ENCODE measurements around the gene MPP7. TPM values are rescaled to one million over a fixed set of nuclear protein-coding genes. Genes with fewer than 3 reads are reported as not detected.

The MPP7 gene
- total RNA-seq, 3 donors from 2014 or later (not counting 1 experiment from before 2014, with no cell fraction given), result 11.5 to 21.0 (median 19.1) TPM

DNA sequence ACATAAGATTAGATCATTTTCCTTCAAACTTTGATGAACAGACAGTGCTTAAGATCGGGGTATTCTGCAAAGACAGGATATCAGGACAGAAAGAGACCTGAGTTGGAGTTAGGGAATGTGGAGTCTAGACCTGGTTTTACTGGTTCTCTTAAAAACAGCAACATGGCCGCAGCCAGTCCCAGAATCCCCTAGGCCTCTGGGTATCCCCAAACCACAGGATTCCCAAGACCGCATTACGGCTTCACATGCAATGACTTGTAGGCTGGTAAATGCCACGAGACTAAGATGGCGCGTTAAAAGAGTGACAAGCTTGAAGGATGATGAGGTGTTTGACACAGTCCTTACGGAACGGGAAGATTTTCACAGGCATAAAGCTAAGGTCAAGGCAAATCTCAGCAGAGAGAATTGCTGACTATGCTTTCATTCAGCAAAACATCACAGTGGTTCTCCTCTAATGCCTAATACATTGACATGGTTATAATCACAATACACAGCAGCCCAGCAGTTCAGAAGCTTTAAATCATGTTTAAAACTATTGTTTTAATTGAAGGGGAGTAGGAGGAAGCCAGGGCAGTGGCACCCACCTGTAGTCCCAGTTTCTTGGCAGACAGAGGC, 32.9 kb downstream of the MPP7 start:
- TF ChIP-seq, protein P1, sequence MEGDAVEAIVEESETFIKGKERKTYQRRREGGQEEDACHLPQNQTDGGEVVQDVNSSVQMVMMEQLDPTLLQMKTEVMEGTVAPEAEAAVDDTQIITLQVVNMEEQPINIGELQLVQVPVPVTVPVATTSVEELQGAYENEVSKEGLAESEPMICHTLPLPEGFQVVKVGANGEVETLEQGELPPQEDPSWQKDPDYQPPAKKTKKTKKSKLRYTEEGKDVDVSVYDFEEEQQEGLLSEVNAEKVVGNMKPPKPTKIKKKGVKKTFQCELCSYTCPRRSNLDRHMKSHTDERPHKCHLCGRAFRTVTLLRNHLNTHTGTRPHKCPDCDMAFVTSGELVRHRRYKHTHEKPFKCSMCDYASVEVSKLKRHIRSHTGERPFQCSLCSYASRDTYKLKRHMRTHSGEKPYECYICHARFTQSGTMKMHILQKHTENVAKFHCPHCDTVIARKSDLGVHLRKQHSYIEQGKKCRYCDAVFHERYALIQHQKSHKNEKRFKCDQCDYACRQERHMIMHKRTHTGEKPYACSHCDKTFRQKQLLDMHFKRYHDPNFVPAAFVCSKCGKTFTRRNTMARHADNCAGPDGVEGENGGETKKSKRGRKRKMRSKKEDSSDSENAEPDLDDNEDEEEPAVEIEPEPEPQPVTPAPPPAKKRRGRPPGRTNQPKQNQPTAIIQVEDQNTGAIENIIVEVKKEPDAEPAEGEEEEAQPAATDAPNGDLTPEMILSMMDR (IDR thresholded peaks at IDR 0.05), result no peak
- H3K4me1 Mint-ChIP-seq, result peaks cover 5 to 17% of the 10 kb centered on the region in 2 donors
- Histone ChIP-seq H3K4me1 (ENCODE audit: control insufficient read depth, insufficient read depth, low read length) (no peaks in the 10 kb centered on the region), H3K36me3 (ENCODE audit: control insufficient read depth, insufficient read depth, low read length) (no peaks in the 10 kb centered on the region), H3K4me3 (ENCODE audit: low read length) (no peak overlapping the region), H3K9me3 (ENCODE audit: control insufficient read depth, insufficient read depth, low read length) (no peaks in the 10 kb centered on the region), H3K27ac (ENCODE audit: low read length) (no peak overlapping the region), H3K27me3 (ENCODE audit: control insufficient read depth, insufficient read depth, low read length) (no peaks in the 10 kb centered on the region)
- DNase-seq, result no peak
- no peak overlapping the region for H3K27ac Mint-ChIP-seq
- H3K9me3 Mint-ChIP-seq, result no peaks in the 10 kb centered on the region
- no peak for ATAC-seq
- intact Hi-C loops (cut with micrococcal nuclease), result no loop called here
- H3K4me3 Mint-ChIP-seq, result no peak overlapping the region
- H3K36me3 Mint-ChIP-seq, result no peaks in the 10 kb centered on the region
- WGBS (ENCODE audit: insufficient coverage), result 98% methylated on average over 9 of the region's 9 CpGs
- no peaks in the 10 kb centered on the region for H3K27me3 Mint-ChIP-seq (ENCODE audit: low read depth in 2 of 2)

GRCh38 chr10:28266449-28267224, 36.2 kb downstream of the MPP7 start:
- TF ChIP-seq, protein P1 (IDR thresholded peaks at IDR 0.05), result no peak
- Histone ChIP-seq H3K9me3 (ENCODE audit: control insufficient read depth, insufficient read depth, low read length) (no peaks in the 10 kb centered on the region), H3K4me1 (ENCODE audit: control insufficient read depth, insufficient read depth, low read length) (no peaks in the 10 kb centered on the region), H3K4me3 (ENCODE audit: low read length) (no peak overlapping the region), H3K27me3 (ENCODE audit: control insufficient read depth, insufficient read depth, low read length) (no peaks in the 10 kb centered on the region), H3K27ac (ENCODE audit: low read length) (no peak overlapping the region), H3K36me3 (ENCODE audit: control insufficient read depth, insufficient read depth, low read length) (peaks cover 2% of the 10 kb centered on the region)
- DNase-seq (no peak), ATAC-seq (no peak)
- intact Hi-C loops (cut with micrococcal nuclease), result no loop called here
- H3K4me1 Mint-ChIP-seq, result peaks cover 0 to 17% of the 10 kb centered on the region in 2 donors
- no peaks in the 10 kb centered on the region for H3K36me3 Mint-ChIP-seq
- H3K27ac Mint-ChIP-seq, result no peak overlapping the region
- H3K9me3 Mint-ChIP-seq, result no peaks in the 10 kb centered on the region
- no peak overlapping the region for H3K4me3 Mint-ChIP-seq
- WGBS (ENCODE audit: insufficient coverage), result 100% methylated on average over 3 of the region's 3 CpGs
- H3K27me3 Mint-ChIP-seq (ENCODE audit: low read depth in 2 of 2), result no peaks in the 10 kb centered on the region

DNA sequence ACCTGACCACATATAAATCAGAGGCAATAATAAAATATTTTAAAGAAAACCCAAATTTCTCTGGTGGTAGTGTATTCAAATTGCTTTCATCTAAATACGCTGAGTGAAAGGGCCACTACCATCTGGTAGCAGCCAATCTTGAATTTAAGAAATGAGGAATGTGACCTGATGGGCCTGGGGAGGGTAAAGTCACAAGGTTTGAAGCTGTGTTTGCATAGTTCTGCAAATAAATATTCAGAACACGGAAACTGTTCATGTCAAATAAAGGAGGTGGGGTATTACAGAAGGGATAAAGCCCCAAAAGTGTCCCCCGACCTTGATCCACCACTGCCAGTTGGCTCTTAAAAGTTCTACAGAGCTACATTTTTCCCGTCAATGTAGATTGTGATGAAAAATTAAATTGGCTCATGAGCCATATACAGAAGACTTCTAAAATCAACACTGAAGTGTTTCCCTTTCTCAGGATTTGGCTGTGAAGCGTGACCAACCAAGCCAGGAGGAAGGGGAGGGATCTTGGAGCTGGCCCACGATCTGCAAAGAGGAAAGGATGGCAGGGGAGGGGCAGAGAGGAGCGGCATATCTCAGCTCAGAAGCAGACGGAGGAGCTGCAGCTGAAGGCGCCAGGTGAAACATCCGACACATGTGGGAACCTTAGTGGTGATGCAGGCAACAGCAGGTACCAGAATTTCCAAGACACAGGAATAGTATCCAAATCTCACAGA, 39.6 kb downstream of the MPP7 start:
- H3K4me1 ChIP-seq (ENCODE audit: control insufficient read depth, insufficient read depth, low read length), result peaks cover 3% of the 10 kb centered on the region
- Mint-ChIP-seq H3K27me3 (ENCODE audit: low read depth in 2 of 2) (no peaks in the 10 kb centered on the region), H3K4me1 (peaks cover 5 to 26% of the 10 kb centered on the region in 2 donors), H3K36me3 (no peaks in the 10 kb centered on the region), H3K27ac (no peak overlapping the region), H3K9me3 (no peaks in the 10 kb centered on the region), H3K4me3 (no peak overlapping the region)
- 89% methylated on average over 10 of the region's 10 CpGs for WGBS (ENCODE audit: insufficient coverage)
- DNase-seq, result no peak
- intact Hi-C loops (cut with micrococcal nuclease), result no loop called here
- TF ChIP-seq, protein P1 (IDR thresholded peaks at IDR 0.05), result no peak
- ATAC-seq, result no peak
- H3K27me3 ChIP-seq (ENCODE audit: control insufficient read depth, insufficient read depth, low read length), result no peaks in the 10 kb centered on the region
- H3K36me3 ChIP-seq (ENCODE audit: control insufficient read depth, insufficient read depth, low read length), result peaks cover 2% of the 10 kb centered on the region
- H3K9me3 ChIP-seq (ENCODE audit: control insufficient read depth, insufficient read depth, low read length), result no peaks in the 10 kb centered on the region
- no peak overlapping the region for H3K4me3 ChIP-seq (ENCODE audit: low read length)
- no peak overlapping the region for H3K27ac ChIP-seq (ENCODE audit: low read length)

Measured in natural killer cell (primary cell).